H9 (cell line): ENCODE data around the gene CCDC182. TPM values are rescaled to one million over a fixed set of nuclear protein-coding genes. Genes with fewer than 3 reads are reported as not detected.

ENCODE experiments used
- DNase-seq: peaks from one replicate; pipeline ENCODE4 v3.0.0-alpha.2; 2017
- H2AFZ ChIP-seq: one replicate; pipeline ENCODE4 v1.6.1; 2013; ENCODE audit warnings: mild to moderate bottlenecking, low read length, control low read depth, moderate library complexity
- H2AK5ac ChIP-seq: 2 replicates; pipeline ENCODE4 v1.6.1; 2013; ENCODE audit warnings: low read length, control low read depth, mixed read lengths; ENCODE audit not compliant: insufficient read length
- H2BK120ac ChIP-seq: one replicate; pipeline ENCODE4 v1.6.1; 2013; ENCODE audit warnings: low read depth, mild to moderate bottlenecking, low read length, control low read depth, inconsistent platforms; ENCODE audit not compliant: poor library complexity, severe bottlenecking
- H2BK12ac ChIP-seq: 2 replicates; pipeline ENCODE4 v1.6.1; 2013; ENCODE audit warnings: low read length, control low read depth, mixed read lengths, low read depth; ENCODE audit not compliant: insufficient read length
- H2BK15ac ChIP-seq: 2 replicates; pipeline ENCODE4 v1.6.1; 2013; ENCODE audit warnings: low read depth, low read length, control low read depth
- H2BK20ac ChIP-seq: one replicate; pipeline ENCODE4 v1.6.1; 2013; ENCODE audit warnings: low read depth, mild to moderate bottlenecking, low read length, control low read depth, inconsistent platforms; ENCODE audit not compliant: poor library complexity, severe bottlenecking
- H2BK5ac ChIP-seq: 2 replicates; pipeline ENCODE4 v1.6.1; 2013; ENCODE audit warnings: low read length, control low read depth, mixed read lengths; ENCODE audit not compliant: insufficient read length
- H3K14ac ChIP-seq: 2 replicates; pipeline ENCODE4 v1.6.1; 2013; ENCODE audit warnings: low read length, control low read depth; ENCODE audit not compliant: insufficient read depth
- H3K18ac ChIP-seq: 2 replicates; pipeline ENCODE4 v1.6.1; 2013; ENCODE audit warnings: low read depth, mild to moderate bottlenecking, mixed read lengths, low read length, control low read depth; ENCODE audit not compliant: insufficient read length
- H3K23ac ChIP-seq: 2 replicates; pipeline ENCODE4 v1.6.1; 2013; ENCODE audit warnings: low read length, control low read depth, mixed read lengths, low read depth; ENCODE audit not compliant: insufficient read length
- H3K23me2 ChIP-seq: 2 replicates; pipeline ENCODE4 v1.6.1; 2013; ENCODE audit warnings: low read depth, mild to moderate bottlenecking, mixed read lengths, low read length, control low read depth; ENCODE audit not compliant: insufficient read length, poor library complexity, severe bottlenecking
- H3K27ac ChIP-seq: 2 replicates; pipeline ENCODE4 v1.5.1; 2013; ENCODE audit warnings: low read length, control low read depth, mixed read lengths, low read depth; ENCODE audit not compliant: insufficient read length
- H3K27me3 ChIP-seq: 2 replicates; pipeline ENCODE4 v1.6.1; 2013; ENCODE audit warnings: low read length, control low read depth, inconsistent platforms; ENCODE audit not compliant: insufficient read depth
- H3K4ac ChIP-seq: 2 replicates; pipeline ENCODE4 v1.6.1; 2013; ENCODE audit warnings: low read depth, mild to moderate bottlenecking, control low read depth, inconsistent platforms, low read length, moderate library complexity
- H3K4me1 ChIP-seq: 2 replicates; pipeline ENCODE4 v1.6.1; 2013; ENCODE audit warnings: low read length, control low read depth, inconsistent platforms; ENCODE audit not compliant: insufficient read depth
- H3K4me2 ChIP-seq: 2 replicates; pipeline ENCODE4 v1.6.1; 2013; ENCODE audit warnings: low read length, control low read depth, mixed read lengths; ENCODE audit not compliant: insufficient read length, insufficient read depth
- H3K56ac ChIP-seq: 2 replicates; pipeline ENCODE4 v1.6.1; 2013; ENCODE audit warnings: low read depth, mild to moderate bottlenecking, mixed read lengths, low read length, control low read depth; ENCODE audit not compliant: insufficient read length
- H3K79me1 ChIP-seq: 2 replicates; pipeline ENCODE4 v1.6.1; 2013; ENCODE audit warnings: low read depth, mild to moderate bottlenecking, moderate library complexity, low read length, control low read depth, inconsistent platforms; ENCODE audit not compliant: insufficient read depth, poor library complexity, severe bottlenecking
- H3K79me2 ChIP-seq: 2 replicates; pipeline ENCODE4 v1.6.1; 2013; ENCODE audit warnings: low read length, control low read depth, inconsistent platforms; ENCODE audit not compliant: insufficient read depth
- H3K9ac ChIP-seq: 2 replicates; pipeline ENCODE4 v1.6.1; 2013; ENCODE audit warnings: low read length, control low read depth, mixed read lengths; ENCODE audit not compliant: insufficient read length; ENCODE audit errors: extremely low read depth
- H3K9me3 ChIP-seq: one replicate; pipeline ENCODE4 v1.6.1; 2013; ENCODE audit warnings: low read depth, low read length, inconsistent platforms; ENCODE audit not compliant: control insufficient read depth
- H3T11ph ChIP-seq: one replicate; pipeline ENCODE4 v1.6.1; 2013; ENCODE audit warnings: mild to moderate bottlenecking, low read length, control low read depth, inconsistent platforms
- H4K20me1 ChIP-seq: one replicate; pipeline ENCODE4 v1.6.1; 2013; ENCODE audit not compliant: control insufficient read depth, insufficient read length, insufficient read depth
- H4K5ac ChIP-seq: 2 replicates; pipeline ENCODE4 v1.6.1; 2013; ENCODE audit warnings: low read depth, mild to moderate bottlenecking, mixed read lengths, low read length, control low read depth; ENCODE audit not compliant: insufficient read length
- H4K8ac ChIP-seq: replicated peaks from 2 replicates; pipeline ENCODE4 v1.6.1; 2013; ENCODE audit warnings: low read length, control low read depth, mixed read lengths, low read depth; ENCODE audit not compliant: insufficient read length
- H4K91ac ChIP-seq: 2 replicates; pipeline ENCODE4 v1.6.1; 2013; ENCODE audit warnings: low read depth, mild to moderate bottlenecking, moderate library complexity, mixed read lengths, low read length, control low read depth; ENCODE audit not compliant: insufficient read length
- H3K27ac Mint-ChIP-seq, 3 experiments: 2 replicates in 2 of 3; 3 replicates in 1 of 3; pipeline ENCODE4 v1.8.0; 2020 to 2021; ENCODE audit warnings: mixed read lengths in 3 of 3, mild to moderate bottlenecking in 1 of 3, moderate library complexity in 1 of 3
- H3K27me3 Mint-ChIP-seq: 2 replicates; pipeline ENCODE4 v1.8.0; 2021; ENCODE audit warnings: low read depth, mild to moderate bottlenecking, moderate library complexity, mixed read lengths
- H3K36me3 Mint-ChIP-seq, 3 experiments: 2 replicates in 2 of 3; 3 replicates in 1 of 3; pipeline ENCODE4 v1.8.0; 2020 to 2021; ENCODE audit warnings: low read depth in 3 of 3, mixed read lengths in 3 of 3; ENCODE audit not compliant: insufficient read depth in 1 of 3
- H3K4me1 Mint-ChIP-seq, 2 experiments: 2 replicates each; pipeline ENCODE4 v1.8.0; 2020; ENCODE audit warnings: mixed read lengths in 2 of 2
- H3K4me3 Mint-ChIP-seq, 2 experiments: 2 replicates in 1 of 2; 3 replicates in 1 of 2; pipeline ENCODE4 v1.8.0; 2020 to 2021; ENCODE audit warnings: mild to moderate bottlenecking in 2 of 2, mixed read lengths in 2 of 2, moderate library complexity in 1 of 2
- H3K9me3 Mint-ChIP-seq, 2 experiments: 2 replicates in 1 of 2; 3 replicates in 1 of 2; pipeline ENCODE4 v1.8.0; 2020; ENCODE audit warnings: mild to moderate bottlenecking in 2 of 2, mixed read lengths in 2 of 2, moderate library complexity in 1 of 2
- WGBS: extraction: QIAGEN DNeasy Blood & Tissue Kit; methylation state at CpG from one replicate; pipeline ENCODE4 v1.1.7; 2013; ENCODE audit warnings: missing lambda C conversion rate, low lambda C conversion rate, mixed read lengths; ENCODE audit not compliant: insufficient read length; ENCODE audit errors: extremely low coverage; 5-methylcytosine and 5-hydroxymethylcytosine counted together
- total RNA-seq: library from RNA; stranded (reverse); gene quantifications from 2 replicates; pipeline ENCODE4 v1.2.1, GENCODE V29; 2021
- TF ChIP-seq, protein P1 (sequence below): fragments of 200-600 bp; sonication (generic); conservative IDR thresholded peaks from 3 replicates; pipeline ENCODE4 v1.8.0; 2021; ENCODE audit warnings: antibody characterized with exemption, mild to moderate bottlenecking

CCDC182 gene
- total RNA-seq, 1 experiment from 2014 or later = not detected

DNA sequence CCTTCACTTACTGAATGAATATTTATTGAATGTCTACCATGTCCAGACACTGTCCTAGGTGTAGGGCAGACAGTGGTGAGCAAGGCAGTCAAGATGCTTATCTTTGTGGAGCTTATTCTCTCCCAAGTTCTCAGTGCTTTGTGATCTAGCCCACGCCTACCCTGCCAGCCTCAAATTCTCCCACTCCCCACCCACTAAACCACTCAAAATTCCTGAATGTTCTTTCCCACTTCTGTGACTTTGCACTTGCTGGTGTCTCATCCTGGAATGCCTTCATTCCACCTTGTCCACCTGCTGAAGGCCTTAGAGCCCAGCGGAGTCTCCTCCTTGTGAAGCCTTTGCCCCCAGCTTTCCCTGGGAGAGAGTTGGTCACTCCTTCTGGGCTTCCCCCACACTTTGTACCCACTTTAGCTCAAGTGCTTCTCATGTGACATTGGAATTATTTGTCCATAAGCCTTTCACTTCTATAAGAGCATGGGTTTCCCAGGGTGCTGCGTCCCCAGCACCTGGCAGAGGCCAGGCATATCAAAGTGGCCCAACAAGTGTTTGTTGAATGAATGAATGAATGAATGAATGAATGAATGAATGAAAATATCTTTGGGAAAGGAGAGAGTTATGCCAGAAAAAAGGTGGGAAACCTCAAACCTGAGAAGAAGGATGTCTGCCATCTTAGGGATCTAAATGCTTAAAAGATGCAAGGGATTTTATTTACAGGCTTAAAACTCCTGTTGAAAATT is 23.0 kb downstream of the CCDC182 start:
- Histone ChIP-seq H3K14ac (no peak overlapping the region), H2AK5ac (no peak overlapping the region), H4K5ac (no peak overlapping the region), H4K8ac (no peak overlapping the region), H2BK12ac (no peak overlapping the region), H3K23ac (no peak overlapping the region), H2BK20ac (no peak overlapping the region), H3K56ac (no peak overlapping the region), H2AFZ (no peak overlapping the region), H3K4ac (no peak overlapping the region), H3K9me3 (no peaks in the 10 kb centered on the region), H3K18ac (no peak overlapping the region), H3T11ph (no peak overlapping the region), H3K27ac (no peak overlapping the region), H3K23me2 (no peaks in the 10 kb centered on the region), H4K91ac (no peak overlapping the region), H3K4me2 (no peak overlapping the region), H3K79me1 (no peaks in the 10 kb centered on the region), H4K20me1 (no peaks in the 10 kb centered on the region), H3K79me2 (no peaks in the 10 kb centered on the region), H2BK120ac (no peak overlapping the region), H2BK15ac (no peak overlapping the region), H2BK5ac (no peak overlapping the region), H3K27me3 (no peaks in the 10 kb centered on the region), H3K4me1 (no peaks in the 10 kb centered on the region), H3K9ac (no peak overlapping the region)
- 0 out of 4 replicates have a peak, but pooled peaks cover 0 to 5% of the 10 kb centered on the region in 2 experiments for H3K4me1 Mint-ChIP-seq
- TF ChIP-seq, protein P1, sequence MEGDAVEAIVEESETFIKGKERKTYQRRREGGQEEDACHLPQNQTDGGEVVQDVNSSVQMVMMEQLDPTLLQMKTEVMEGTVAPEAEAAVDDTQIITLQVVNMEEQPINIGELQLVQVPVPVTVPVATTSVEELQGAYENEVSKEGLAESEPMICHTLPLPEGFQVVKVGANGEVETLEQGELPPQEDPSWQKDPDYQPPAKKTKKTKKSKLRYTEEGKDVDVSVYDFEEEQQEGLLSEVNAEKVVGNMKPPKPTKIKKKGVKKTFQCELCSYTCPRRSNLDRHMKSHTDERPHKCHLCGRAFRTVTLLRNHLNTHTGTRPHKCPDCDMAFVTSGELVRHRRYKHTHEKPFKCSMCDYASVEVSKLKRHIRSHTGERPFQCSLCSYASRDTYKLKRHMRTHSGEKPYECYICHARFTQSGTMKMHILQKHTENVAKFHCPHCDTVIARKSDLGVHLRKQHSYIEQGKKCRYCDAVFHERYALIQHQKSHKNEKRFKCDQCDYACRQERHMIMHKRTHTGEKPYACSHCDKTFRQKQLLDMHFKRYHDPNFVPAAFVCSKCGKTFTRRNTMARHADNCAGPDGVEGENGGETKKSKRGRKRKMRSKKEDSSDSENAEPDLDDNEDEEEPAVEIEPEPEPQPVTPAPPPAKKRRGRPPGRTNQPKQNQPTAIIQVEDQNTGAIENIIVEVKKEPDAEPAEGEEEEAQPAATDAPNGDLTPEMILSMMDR = no peak
- no peak overlapping the region for H3K4me3 Mint-ChIP-seq
- peaks cover 25% of the 10 kb centered on the region for H3K27me3 Mint-ChIP-seq
- H3K9me3 Mint-ChIP-seq = no peaks in the 10 kb centered on the region
- peak overlapping the region in 1 of 3 experiments; percentile 50; a peak in 1 of 7 replicates for H3K27ac Mint-ChIP-seq
- no peaks in the 10 kb centered on the region for H3K36me3 Mint-ChIP-seq
- WGBS = no CpG with 5 or more reads among the region's 3 CpGs
- DNase-seq = no peak
